22Rv1 (cell line): ENCODE measurements around the gene PARP4.

Source experiments
- ZFX ChIP-seq: fragments of 450-650 bp; IDR thresholded peaks from 2 replicates; pipeline ENCODE4 v1.6.1; 2017; ENCODE audit warnings: antibody characterized with exemption, borderline replicate concordance
- TF ChIP-seq, protein P1 (sequence below): fragments of 450-650 bp; IDR thresholded peaks from 2 replicates; pipeline ENCODE4 v1.5.1; 2017; ENCODE audit warnings: mild to moderate bottlenecking

DNA sequence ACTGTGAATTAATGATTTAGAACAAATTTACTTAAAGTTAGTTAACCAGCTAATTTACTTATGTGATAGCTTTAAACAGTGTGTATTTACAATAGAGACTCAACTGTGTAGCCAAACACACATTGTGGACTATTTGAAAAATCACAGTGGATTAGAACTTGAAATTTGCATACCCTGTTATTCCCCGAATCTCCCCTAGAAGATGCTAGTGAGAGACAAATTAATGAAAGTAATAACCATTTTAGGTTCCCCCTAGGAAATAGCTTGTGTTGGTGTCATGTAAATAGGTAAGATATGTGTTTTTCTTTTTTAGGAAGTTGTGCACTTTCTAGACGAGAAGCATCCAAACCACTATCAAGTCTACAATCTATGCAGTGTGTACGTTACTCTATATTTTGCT, 104.7 kb downstream of the PARP4 start:
- TF ChIP-seq, protein P1, sequence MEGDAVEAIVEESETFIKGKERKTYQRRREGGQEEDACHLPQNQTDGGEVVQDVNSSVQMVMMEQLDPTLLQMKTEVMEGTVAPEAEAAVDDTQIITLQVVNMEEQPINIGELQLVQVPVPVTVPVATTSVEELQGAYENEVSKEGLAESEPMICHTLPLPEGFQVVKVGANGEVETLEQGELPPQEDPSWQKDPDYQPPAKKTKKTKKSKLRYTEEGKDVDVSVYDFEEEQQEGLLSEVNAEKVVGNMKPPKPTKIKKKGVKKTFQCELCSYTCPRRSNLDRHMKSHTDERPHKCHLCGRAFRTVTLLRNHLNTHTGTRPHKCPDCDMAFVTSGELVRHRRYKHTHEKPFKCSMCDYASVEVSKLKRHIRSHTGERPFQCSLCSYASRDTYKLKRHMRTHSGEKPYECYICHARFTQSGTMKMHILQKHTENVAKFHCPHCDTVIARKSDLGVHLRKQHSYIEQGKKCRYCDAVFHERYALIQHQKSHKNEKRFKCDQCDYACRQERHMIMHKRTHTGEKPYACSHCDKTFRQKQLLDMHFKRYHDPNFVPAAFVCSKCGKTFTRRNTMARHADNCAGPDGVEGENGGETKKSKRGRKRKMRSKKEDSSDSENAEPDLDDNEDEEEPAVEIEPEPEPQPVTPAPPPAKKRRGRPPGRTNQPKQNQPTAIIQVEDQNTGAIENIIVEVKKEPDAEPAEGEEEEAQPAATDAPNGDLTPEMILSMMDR: no peak
- TF ChIP-seq ZFX: no peak
